ENCODE measurements around the gene MYL3.
A peak's percentile ranks its signal among the peaks of the same experiment; 100 is the strongest.

Gene MYL3

GRCh38 chr3:46897829-46898320, 34.6 kb upstream of the MYL3 start:
- Mint-ChIP-seq H3K4me1 (peaks cover 15% of the 10 kb centered on the region), H3K4me3 (no peak overlapping the region)
- DNase-seq: peak; percentile 48

GRCh38 chr3:46897031-46897430, 33.8 kb upstream of the MYL3 start:
- Mint-ChIP-seq H3K27ac (no peak overlapping the region), H3K9me3 (no peaks in the 10 kb centered on the region), H3K36me3 (ENCODE audit: low read depth) (no peaks in the 10 kb centered on the region), H3K27me3 (ENCODE audit: low read depth, poor library complexity) (peaks cover 10% of the 10 kb centered on the region), H3K4me3 (no peak overlapping the region), H3K4me1 (peaks cover 22% of the 10 kb centered on the region)
- no peak for TF ChIP-seq CTCF (IDR thresholded peaks at IDR 0.05)
- DNase-seq: no peak

More at GRCh38 chr3:46897829-46898320, 34.6 kb upstream of the MYL3 start:
- peaks cover 10% of the 10 kb centered on the region for H3K27me3 Mint-ChIP-seq (ENCODE audit: low read depth, poor library complexity)
- no peaks in the 10 kb centered on the region for H3K9me3 Mint-ChIP-seq
- H3K27ac Mint-ChIP-seq: no peak overlapping the region
- no peaks in the 10 kb centered on the region for H3K36me3 Mint-ChIP-seq (ENCODE audit: low read depth)
- no peak for TF ChIP-seq CTCF (IDR thresholded peaks at IDR 0.05)

GRCh38 chr3:46896386-46896785, 33.1 kb upstream of the MYL3 start:
- Mint-ChIP-seq H3K36me3 (ENCODE audit: low read depth) (no peaks in the 10 kb centered on the region), H3K27ac (no peak overlapping the region), H3K4me3 (no peak overlapping the region), H3K4me1 (peaks cover 28% of the 10 kb centered on the region), H3K27me3 (ENCODE audit: low read depth, poor library complexity) (peaks cover 10% of the 10 kb centered on the region), H3K9me3 (no peaks in the 10 kb centered on the region)
- DNase-seq: no peak
- TF ChIP-seq CTCF (IDR thresholded peaks at IDR 0.05): no peak

GRCh38 chr3:46895761-46896160, 32.5 kb upstream of the MYL3 start:
- Mint-ChIP-seq H3K27ac (no peak overlapping the region), H3K9me3 (no peaks in the 10 kb centered on the region), H3K4me1 (peaks cover 35% of the 10 kb centered on the region), H3K36me3 (ENCODE audit: low read depth) (no peaks in the 10 kb centered on the region), H3K4me3 (no peak overlapping the region), H3K27me3 (ENCODE audit: low read depth, poor library complexity) (peaks cover 15% of the 10 kb centered on the region)
- no peak for DNase-seq
- no peak for TF ChIP-seq CTCF (IDR thresholded peaks at IDR 0.05)

- peaks cover 20% of the 10 kb centered on the region for H3K27me3 Mint-ChIP-seq (ENCODE audit: low read depth, poor library complexity)
- no peaks in the 10 kb centered on the region for H3K9me3 Mint-ChIP-seq
- no peaks in the 10 kb centered on the region for H3K36me3 Mint-ChIP-seq (ENCODE audit: low read depth)
- H3K4me3 Mint-ChIP-seq: no peak overlapping the region
- H3K27ac Mint-ChIP-seq: no peak overlapping the region
- peak; percentile 81 for TF ChIP-seq CTCF (IDR thresholded peaks at IDR 0.05)
- peaks cover 36% of the 10 kb centered on the region for H3K4me1 Mint-ChIP-seq
- peak; percentile 80 for DNase-seq
Measured at GRCh38 chr3:46895204-46895660, 32.0 kb upstream of the MYL3 start.

- H3K4me3 Mint-ChIP-seq: no peak overlapping the region
- DNase-seq: no peak
- H3K27me3 Mint-ChIP-seq (ENCODE audit: low read depth, poor library complexity): peaks cover 22% of the 10 kb centered on the region
- no peak for TF ChIP-seq CTCF (IDR thresholded peaks at IDR 0.05)
- H3K27ac Mint-ChIP-seq: no peak overlapping the region
- peaks cover 36% of the 10 kb centered on the region for H3K4me1 Mint-ChIP-seq
- no peaks in the 10 kb centered on the region for H3K9me3 Mint-ChIP-seq
- no peaks in the 10 kb centered on the region for H3K36me3 Mint-ChIP-seq (ENCODE audit: low read depth)
Measured at GRCh38 chr3:46894256-46894655, 31.0 kb upstream of the MYL3 start.

All from nephron progenitor cell (in vitro differentiated cells).